ENCODE data around the gene MTMR3.

DNA sequence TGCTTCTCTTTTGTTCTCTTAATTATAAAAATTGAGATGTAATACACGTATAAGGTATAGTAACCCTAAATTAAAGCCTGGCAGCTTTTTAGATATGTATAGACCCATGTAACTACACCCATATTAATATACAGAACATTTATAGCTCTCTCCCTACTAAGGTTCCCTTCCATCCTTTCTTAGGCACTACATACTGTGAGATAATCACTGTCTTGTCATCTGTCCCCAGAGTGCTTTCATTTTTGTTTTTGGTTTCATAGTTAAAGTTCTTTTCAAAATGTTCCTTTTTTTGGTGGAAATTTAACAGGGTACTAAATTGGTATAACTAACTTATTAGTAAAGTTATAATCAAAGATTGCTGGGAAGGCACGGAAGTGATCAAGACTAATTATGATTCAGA is 49.2 kb downstream of the MTMR3 start:
- TF ChIP-seq, protein P1, sequence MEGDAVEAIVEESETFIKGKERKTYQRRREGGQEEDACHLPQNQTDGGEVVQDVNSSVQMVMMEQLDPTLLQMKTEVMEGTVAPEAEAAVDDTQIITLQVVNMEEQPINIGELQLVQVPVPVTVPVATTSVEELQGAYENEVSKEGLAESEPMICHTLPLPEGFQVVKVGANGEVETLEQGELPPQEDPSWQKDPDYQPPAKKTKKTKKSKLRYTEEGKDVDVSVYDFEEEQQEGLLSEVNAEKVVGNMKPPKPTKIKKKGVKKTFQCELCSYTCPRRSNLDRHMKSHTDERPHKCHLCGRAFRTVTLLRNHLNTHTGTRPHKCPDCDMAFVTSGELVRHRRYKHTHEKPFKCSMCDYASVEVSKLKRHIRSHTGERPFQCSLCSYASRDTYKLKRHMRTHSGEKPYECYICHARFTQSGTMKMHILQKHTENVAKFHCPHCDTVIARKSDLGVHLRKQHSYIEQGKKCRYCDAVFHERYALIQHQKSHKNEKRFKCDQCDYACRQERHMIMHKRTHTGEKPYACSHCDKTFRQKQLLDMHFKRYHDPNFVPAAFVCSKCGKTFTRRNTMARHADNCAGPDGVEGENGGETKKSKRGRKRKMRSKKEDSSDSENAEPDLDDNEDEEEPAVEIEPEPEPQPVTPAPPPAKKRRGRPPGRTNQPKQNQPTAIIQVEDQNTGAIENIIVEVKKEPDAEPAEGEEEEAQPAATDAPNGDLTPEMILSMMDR (IDR thresholded peaks at IDR 0.05), result no peak
- no peak for TF ChIP-seq EZH2 (IDR thresholded peaks at IDR 0.05; ENCODE audit: borderline replicate concordance, insufficient read depth, low read depth, low read length, poor library complexity, severe bottlenecking)
